GM18517 (cell line): ENCODE results near the gene TPRN.

Source experiments
- ATAC-seq: cut with Tn5 transposase; IDR thresholded peaks from one replicate; pipeline ENCODE4 v1.9.1; 2021; ENCODE audit warnings: mild to moderate bottlenecking, moderate library complexity; ENCODE audit not compliant: unreplicated experiment

Gene TPRN

GRCh38 chr9:137146527-137146918, 54.0 kb downstream of the TPRN start:
- ATAC-seq: no peak

GRCh38 chr9:137145731-137146526, 54.6 kb downstream of the TPRN start:
- no peak for ATAC-seq

- ATAC-seq: no peak
Measured at GRCh38 chr9:137143459-137143858, 57.1 kb downstream of the TPRN start.

- no peak for ATAC-seq
Measured at GRCh38 chr9:137141976-137142936, 58.3 kb downstream of the TPRN start.
